HTERT RPE-1 (cell line): ENCODE measurements around the gene MARK3.

Source experiments
- in situ Hi-C: fragments of 300-500 bp; cut with MboI; formaldehyde crosslinking; loops from 4 replicates; pipeline ENCODE4 v1.14.3; 2020; ENCODE audit warnings: low sequenced_read_pairs

Gene MARK3

GRCh38 chr14:103483600-103483999 is 98.4 kb downstream of the MARK3 start:
- in situ Hi-C loops: no loop called here

GRCh38 chr14:103485504-103485903 is 100.3 kb downstream of the MARK3 start:
- in situ Hi-C loops: no loop called here

GRCh38 chr14:103488071-103488470 is 102.9 kb downstream of the MARK3 start:
- in situ Hi-C loops: no loop called here

- in situ Hi-C loops: no loop called here
These were observed 103.7 kb downstream of the MARK3 start for GRCh38 chr14:103488960-103489359.

GRCh38 chr14:103489621-103490020 is 104.4 kb downstream of the MARK3 start:
- in situ Hi-C loops: no loop called here

- in situ Hi-C loops: no loop called here
These were observed 106.5 kb downstream of the MARK3 start for GRCh38 chr14:103491691-103492090.

GRCh38 chr14:103492156-103492925 is 107.1 kb downstream of the MARK3 start:
- in situ Hi-C loops: no loop called here

- in situ Hi-C loops: no loop called here
These were observed 110.6 kb downstream of the MARK3 start for GRCh38 chr14:103495854-103496253.

GRCh38 chr14:103496776-103497175 is 111.6 kb downstream of the MARK3 start:
- in situ Hi-C loops: no loop called here

GRCh38 chr14:103499709-103500108 is 114.5 kb downstream of the MARK3 start:
- in situ Hi-C loops: no loop called here

GRCh38 chr14:103500148-103500990 is 115.2 kb downstream of the MARK3 start:
- in situ Hi-C loops: no loop called here

- in situ Hi-C loops: no loop called here
These were observed 116.0 kb downstream of the MARK3 start for GRCh38 chr14:103501041-103501870.

GRCh38 chr14:103501921-103502669 is 116.9 kb downstream of the MARK3 start:
- in situ Hi-C loops: no loop called here

GRCh38 chr14:103502877-103503276 is 117.7 kb downstream of the MARK3 start:
- in situ Hi-C loops: no loop called here

- in situ Hi-C loops: no loop called here
These were observed 118.1 kb downstream of the MARK3 start for GRCh38 chr14:103503296-103503695.

- in situ Hi-C loops: no loop called here
These were observed 119.9 kb downstream of the MARK3 start for GRCh38 chr14:103504991-103505565.

- in situ Hi-C loops: no loop called here
These were observed 122.5 kb downstream of the MARK3 start for GRCh38 chr14:103507751-103508150.

GRCh38 chr14:103508521-103509329 is 123.5 kb downstream of the MARK3 start:
- in situ Hi-C loops: no loop called here
